Amygdala (tissue), 56 donors: ENCODE results near the gene RIMS4.
A peak's percentile ranks its signal among the peaks of the same experiment; 100 is the strongest.
"Not testable (repeated sequence)": the region's sequence is repeated elsewhere in the genome, so short reads cannot be mapped to it uniquely, and the experiment has no call there.

ENCODE experiments used
- DNase-seq, 56 donors: peaks; one replicate each; lab custom pipeline; 2025; lab: John Stamatoyannopoulos, UW

RIMS4 gene

GRCh38 chr20:44768256-44768655, 42.1 kb downstream of the RIMS4 start:
- peak in 10 of 56 donors; percentile 9 to 48 (median 20) for DNase-seq

- DNase-seq: peak in 5 of 56 donors; percentile 11 to 48 (median 15)
Observed at GRCh38 chr20:44765701-44766347, 44.5 kb downstream of the RIMS4 start.

GRCh38 chr20:44765091-44765490, 45.3 kb downstream of the RIMS4 start:
- DNase-seq: no peak

- not testable (repeated sequence) for DNase-seq
Observed at GRCh38 chr20:44763798-44764197, 46.5 kb downstream of the RIMS4 start.

- no peak for DNase-seq
Observed at GRCh38 chr20:44762466-44763140, 47.7 kb downstream of the RIMS4 start.

- DNase-seq: no peak
Observed at GRCh38 chr20:44761423-44761822, 48.9 kb downstream of the RIMS4 start.

GRCh38 chr20:44759595-44759994, 50.8 kb downstream of the RIMS4 start:
- DNase-seq: no peak

GRCh38 chr20:44758247-44759101, 51.9 kb downstream of the RIMS4 start:
- DNase-seq: no peak

GRCh38 chr20:44756956-44757355, 53.4 kb downstream of the RIMS4 start:
- no peak for DNase-seq

- DNase-seq: no peak
Observed at GRCh38 chr20:44756011-44756688, 54.2 kb downstream of the RIMS4 start.

GRCh38 chr20:44754554-44754953, 55.8 kb downstream of the RIMS4 start:
- DNase-seq: no peak

- DNase-seq: no peak
Observed at GRCh38 chr20:44752099-44752931, 58.0 kb downstream of the RIMS4 start.

- no peak for DNase-seq
Observed at GRCh38 chr20:44750081-44750805, 60.1 kb downstream of the RIMS4 start.

GRCh38 chr20:44748005-44748370, 62.4 kb downstream of the RIMS4 start:
- DNase-seq: peak in 1 of 56 donors; percentile 8

GRCh38 chr20:44747166-44748004, 63.0 kb downstream of the RIMS4 start:
- peak in 47 of 56 donors; percentile 7 to 83 (median 41) for DNase-seq

GRCh38 chr20:44746367-44747165, 63.8 kb downstream of the RIMS4 start:
- DNase-seq: no peak
